IPS-NIHi7 (cell line): ENCODE data around the gene PLA2G12A.
A peak's percentile ranks its signal among the peaks of the same experiment; 100 is the strongest.

Source experiments
- DNase-seq: peaks from one replicate; pipeline ENCODE4 v3.0.0; 2012; ENCODE audit warnings: mixed read lengths; ENCODE audit errors: extremely low spot score

Gene PLA2G12A

GRCh38 chr4:109729718-109730618 lies at the start of gene PLA2G12A:
Gene PLA2G12A (minus strand): TSS chr4:109730070. CDS start chr4:109729809, 261 bp downstream.
- peak; percentile 93 for DNase-seq

DNA sequence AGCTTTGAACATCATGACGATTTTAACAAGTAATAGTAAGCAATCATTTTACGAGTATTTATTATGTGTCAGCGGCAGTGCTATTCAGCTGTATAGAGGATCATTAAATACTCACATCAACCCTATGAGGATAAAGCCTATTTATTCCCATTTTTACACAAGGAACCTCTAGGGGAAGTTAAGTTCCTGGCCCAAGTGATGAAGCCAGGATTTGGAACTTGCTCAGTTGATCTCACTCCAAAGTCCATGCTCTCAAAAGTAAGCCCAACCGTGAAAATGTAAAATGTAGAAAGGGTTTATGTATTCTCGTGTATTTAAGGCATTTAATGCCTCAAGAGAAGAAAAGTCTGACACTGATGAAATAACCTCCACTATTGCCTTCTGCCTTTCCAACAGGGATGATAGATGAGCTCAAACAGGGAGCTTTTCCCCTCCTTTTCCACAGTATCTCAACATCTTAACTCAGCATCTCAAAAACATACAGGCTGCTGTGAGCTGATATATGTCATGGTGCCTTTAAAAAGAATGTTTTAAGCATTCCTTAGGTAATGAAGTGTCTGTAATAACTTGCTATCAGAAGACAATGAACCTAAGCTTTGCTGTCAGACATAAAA lies 35.0 kb upstream of the PLA2G12A start:
- no peak for DNase-seq

DNA sequence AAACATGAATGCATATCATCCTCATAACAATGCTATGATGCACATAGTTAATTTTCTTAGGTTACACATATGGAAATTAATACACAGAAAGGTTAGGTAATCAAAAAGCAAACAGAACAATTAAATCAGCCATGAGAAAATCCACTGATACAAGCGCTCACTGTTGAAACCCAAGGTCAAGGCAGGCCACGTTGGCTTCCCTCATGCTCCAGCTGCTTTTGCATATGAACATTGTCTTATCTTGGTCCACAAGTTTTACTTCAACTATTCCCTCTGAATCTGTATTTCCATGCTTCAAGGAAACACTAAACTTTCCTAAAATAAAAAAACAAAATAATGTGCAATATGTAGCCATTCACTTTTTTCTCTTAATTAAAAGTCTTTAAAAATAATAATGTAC lies 34.5 kb upstream of the PLA2G12A start:
- no peak for DNase-seq

DNA sequence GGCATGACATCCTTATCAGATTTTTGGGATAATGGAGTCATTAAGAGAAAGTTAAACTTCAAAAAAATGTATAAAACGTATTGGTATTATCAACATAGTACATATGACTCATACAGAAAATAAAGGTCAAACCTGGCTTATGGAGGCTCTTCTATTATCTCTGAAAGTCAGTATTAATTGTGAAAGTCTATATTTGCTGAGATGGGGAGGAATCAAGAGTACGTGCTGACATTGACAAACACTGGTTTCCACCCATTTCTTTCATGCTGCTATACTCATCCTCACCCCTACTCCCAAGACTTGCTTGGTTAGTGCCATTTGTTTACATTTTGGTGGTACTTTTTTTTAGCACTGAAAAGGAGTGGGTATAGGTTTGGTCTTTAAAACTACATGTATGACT lies 30.8 kb upstream of the PLA2G12A start:
- DNase-seq, result no peak

DNA sequence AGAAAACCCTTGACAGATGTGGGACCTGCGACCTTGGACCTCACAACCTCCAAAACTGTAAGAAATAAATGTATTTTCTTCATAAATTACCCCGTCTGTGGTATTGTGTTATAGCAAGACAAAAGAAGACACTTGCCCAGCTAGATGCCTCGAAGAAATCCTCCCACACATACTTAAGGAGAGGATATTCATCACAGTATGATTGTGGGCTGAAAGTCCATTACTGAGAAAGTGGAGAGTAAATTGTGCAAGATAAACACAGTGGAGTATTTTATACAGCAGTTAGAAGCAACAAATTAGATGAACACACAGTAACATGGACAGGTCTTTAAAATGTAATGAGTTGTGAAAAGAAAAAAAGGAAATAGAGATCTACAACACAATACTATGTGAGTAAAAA lies 25.8 kb upstream of the PLA2G12A start:
- no peak for DNase-seq

- no peak for DNase-seq
Observed at GRCh38 chr4:109754093-109754857, 24.4 kb upstream of the PLA2G12A start.

- no peak for DNase-seq
Observed at GRCh38 chr4:109752525-109752924, 22.7 kb upstream of the PLA2G12A start.

DNA sequence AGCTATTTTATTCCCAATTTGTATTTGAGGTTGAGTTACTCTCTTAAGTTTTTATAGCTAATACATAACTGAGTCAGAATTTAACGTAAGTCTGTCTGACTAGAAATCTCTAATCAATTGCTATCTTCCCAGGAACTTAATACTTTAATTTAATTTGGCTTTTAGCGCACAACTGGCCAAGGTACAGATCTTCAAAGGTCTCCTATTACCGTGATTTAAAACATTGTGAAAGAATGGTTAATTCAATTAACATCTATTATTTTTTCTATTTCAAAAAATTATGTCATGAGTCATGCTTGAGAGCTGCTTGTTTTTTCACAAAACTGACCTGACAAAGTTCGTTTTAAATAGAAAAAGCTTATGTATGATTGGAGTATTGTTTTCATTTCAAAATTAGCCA lies 22.0 kb upstream of the PLA2G12A start:
- DNase-seq, result no peak

DNA sequence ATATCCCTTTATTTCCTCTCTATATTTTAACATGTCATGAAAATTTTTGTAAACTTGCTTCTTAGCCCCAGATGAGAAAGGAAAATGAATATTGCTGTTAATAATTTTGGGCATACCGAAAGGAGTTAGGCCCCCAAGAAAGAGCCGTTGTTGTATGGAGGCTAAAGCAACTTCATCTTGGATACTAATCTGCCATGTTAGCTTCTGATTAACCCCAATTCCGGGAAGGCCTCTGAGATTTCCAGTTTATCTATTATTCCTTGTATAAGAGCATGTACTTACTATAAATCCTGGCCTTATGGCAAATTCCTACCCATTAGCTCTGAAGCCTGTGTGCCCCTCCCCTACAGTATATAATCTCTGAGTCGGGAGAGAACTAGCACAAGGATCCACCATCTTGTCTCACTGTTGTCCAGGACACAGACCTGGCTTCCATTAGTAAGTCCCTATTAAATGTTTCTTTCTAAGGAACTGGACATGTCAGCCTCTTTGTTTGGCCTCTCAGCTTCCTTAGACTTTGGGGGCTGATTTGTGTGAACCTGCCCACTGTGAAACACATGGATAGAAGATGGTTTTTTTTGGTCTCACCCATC lies 20.9 kb upstream of the PLA2G12A start:
- DNase-seq, result no peak

GRCh38 chr4:109749388-109750082 lies 19.7 kb upstream of the PLA2G12A start:
- no peak for DNase-seq

GRCh38 chr4:109748114-109748513 lies 18.2 kb upstream of the PLA2G12A start:
- DNase-seq, result no peak

DNA sequence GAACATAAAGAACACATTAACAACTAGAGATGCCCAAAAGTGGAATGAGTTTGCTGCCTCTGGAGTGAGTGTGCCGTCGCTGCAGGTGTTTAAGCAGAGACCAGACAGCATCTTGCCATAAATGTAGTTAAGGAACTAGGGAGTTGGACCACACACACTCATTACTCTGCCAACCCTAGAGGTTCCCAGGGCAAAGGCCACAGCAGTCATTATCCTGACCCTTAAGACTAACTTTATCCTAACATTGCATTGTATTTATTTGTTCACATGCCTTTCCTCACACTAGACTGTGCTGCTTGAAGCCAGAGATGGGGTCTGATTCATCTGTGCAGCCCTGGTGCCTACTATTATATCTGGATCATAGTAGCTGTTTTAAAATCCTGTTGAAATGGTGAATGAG lies 16.9 kb upstream of the PLA2G12A start:
- DNase-seq, result no peak

- no peak for DNase-seq
Observed at GRCh38 chr4:109745830-109746229, 16.0 kb upstream of the PLA2G12A start.

DNA sequence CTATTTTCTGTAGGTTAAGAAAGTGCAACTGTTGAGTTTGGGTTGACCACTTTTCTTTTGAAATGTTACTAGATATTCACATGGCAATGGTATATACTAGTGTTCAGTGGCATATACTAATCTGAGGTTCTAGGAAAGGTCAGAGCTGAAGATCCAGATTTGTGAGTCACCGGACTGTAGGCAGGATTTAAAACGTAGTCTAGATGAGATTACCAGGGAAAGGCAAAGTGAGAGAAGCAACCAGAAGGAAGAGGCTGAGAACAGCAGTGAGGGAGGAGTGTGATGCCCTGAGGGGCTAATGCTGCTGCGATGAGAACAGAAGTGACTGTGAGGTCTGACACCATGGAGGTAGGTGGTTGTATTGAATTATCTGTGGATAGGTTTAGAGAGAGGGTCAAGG lies 9.7 kb upstream of the PLA2G12A start:
- DNase-seq, result no peak

DNA sequence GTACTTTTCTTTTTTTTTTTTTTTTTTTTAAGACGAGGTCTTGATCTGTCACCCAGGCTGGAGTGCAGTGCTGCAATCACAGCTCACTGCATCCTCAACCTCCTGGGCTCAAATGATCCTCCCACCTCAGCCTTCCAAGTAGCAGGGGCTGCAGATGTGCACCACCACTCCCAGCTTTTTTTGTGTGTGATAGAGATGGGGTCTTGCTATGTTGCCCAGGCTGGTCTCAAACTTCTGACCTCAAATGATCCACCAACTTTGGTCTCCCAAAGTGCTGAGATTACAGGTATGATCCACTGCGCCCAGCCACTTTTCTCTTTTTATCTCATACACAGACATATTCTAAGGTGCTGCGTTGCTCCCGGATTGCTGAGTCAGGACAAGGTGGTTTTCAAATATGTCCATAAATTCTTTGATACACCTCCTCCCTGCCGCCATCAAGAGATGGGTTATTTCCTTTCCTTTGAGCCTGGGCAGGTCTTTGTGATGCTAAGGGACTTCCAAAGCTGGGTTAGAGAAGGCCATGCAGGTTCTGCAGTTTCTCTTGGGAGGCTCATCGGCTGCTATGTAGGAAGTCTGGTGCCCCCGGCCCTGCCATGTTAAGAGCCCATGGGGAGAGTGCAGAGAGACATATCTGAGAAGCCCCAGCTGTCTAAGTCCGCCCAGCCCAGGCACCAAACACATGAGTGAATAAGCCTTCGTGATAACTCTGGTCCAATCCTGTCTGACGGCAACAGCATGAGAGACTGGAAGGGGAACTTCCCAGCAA lies 8.4 kb upstream of the PLA2G12A start:
- no peak for DNase-seq

DNA sequence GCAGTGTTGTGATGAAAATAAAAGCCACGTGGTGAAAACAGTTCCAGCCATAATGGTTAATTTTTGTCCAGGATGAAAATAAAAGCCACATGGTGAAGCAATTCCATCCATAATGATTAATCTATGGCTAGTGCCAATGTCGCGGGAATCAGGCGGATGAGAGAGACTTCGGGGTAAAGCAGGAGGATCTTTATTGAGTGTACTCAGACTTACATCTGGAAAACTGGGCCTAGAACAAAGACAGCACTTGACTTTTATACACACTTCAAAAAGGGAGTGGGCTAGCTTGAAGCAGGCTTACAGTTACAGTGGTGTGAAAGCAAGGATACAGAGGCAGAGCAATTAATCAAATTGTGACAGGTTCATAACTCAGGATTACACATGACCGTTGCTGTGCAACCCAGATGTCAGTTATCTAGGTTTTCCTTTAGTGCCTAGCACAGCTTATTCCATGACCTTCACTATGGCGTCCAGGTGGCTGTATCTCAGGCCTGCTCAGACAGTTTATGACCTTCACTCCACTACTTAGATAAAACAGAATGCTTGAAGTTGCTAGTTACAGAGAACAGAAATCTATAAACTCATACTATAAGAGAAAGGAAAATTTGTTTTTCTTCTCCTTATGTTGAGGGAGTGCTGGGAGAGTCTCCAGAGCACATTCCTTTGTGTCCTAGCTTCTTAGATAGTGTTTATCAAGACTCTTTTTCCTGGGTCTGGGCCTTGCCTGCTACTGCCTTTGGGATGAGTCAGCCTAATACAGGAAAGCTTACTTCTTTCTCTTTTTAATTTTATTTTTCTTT lies 5.9 kb upstream of the PLA2G12A start:
- no peak for DNase-seq

DNA sequence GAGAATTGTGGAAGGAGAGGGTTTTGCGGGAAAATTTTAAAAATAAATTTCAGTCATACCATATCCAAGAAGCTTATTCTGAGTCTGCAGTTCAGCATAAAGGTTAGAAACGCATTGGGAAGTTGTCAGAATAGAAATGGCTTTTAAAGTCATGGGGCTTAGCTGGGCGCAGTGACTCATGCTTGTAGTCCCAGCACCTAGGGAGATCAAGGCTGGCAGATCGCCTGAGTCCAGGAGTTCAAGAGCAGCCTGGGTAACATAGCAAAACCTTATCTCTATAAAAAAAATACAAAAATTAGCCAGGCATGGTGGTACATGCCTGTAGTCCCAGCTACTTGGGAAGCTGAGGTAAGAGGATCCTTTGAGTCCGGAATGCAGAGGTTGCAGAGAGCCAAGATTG lies 3.9 kb upstream of the PLA2G12A start:
- no peak for DNase-seq

GRCh38 chr4:109730619-109731545 lies 1.0 kb upstream of the PLA2G12A start:
- peak; percentile 59 for DNase-seq
